SK-N-MC (cell line): ENCODE data around the gene ABHD16B.

Experiments used
- EZH2 ChIP-seq: fragments of 200-600 bp; sonication (generic); IDR thresholded peaks from one replicate; pipeline ENCODE4 v1.6.1; 2017; ENCODE audit warnings: antibody characterized with exemption
- FOXP2 ChIP-seq: optimal IDR thresholded peaks from 2 replicates; pipeline ENCODE3; 2011; ENCODE audit warnings: mild to moderate bottlenecking, moderate library complexity; ENCODE audit not compliant: insufficient read depth; ENCODE audit errors: extremely low read length, control extremely low read depth
- POLR2AphosphoS5 ChIP-seq: IDR thresholded peaks from 2 replicates; pipeline ENCODE4 v1.6.1; 2012; ENCODE audit warnings: mild to moderate bottlenecking, low read depth, low read length, borderline replicate concordance

- TF ChIP-seq POLR2AphosphoS5, result no peak
- no peak for TF ChIP-seq EZH2
- no peak for TF ChIP-seq FOXP2
These were observed 5.8 kb upstream of the ABHD16B start for GRCh38 chr20:63855363-63856097.
